Spleen (tissue), 11 donors: ENCODE measurements around the gene DPPA3. TPM values are rescaled to one million over a fixed set of nuclear protein-coding genes. Genes with fewer than 3 reads are reported as not detected.
"Not testable (repeated sequence)": the region's sequence is repeated elsewhere in the genome, so short reads cannot be mapped to it uniquely, and the experiment has no call there.

Source experiments
- DNase-seq: peaks from one replicate; pipeline ENCODE4 v3.0.0-alpha.2; 2020
- H3K27ac ChIP-seq, 8 donors: fragments of 200-600 bp; sonication (generic) in 7 of 8; 1 replicate in 4 of 8; 2 replicates in 4 of 8; pipeline versions ENCODE4 v1.5.0 to v1.8.0; 2016 to 2021; ENCODE audit warnings: inconsistent platforms in 4 of 8, mild to moderate bottlenecking in 4 of 8, moderate library complexity in 1 of 8
- H3K27me3 ChIP-seq, 7 donors: fragments of 200-600 bp; sonication (generic) in 6 of 7; replicated peaks in 1 of 7; 1 replicate in 4 of 7; 2 replicates in 3 of 7; pipeline versions ENCODE4 v1.5.0 to v1.8.0; 2016 to 2021; ENCODE audit warnings: inconsistent platforms in 3 of 7, mild to moderate bottlenecking in 1 of 7
- H3K36me3 ChIP-seq, 6 donors: fragments of 200-600 bp; sonication (generic) in 5 of 6; 1 replicate in 4 of 6; 2 replicates in 2 of 6; pipeline versions ENCODE4 v1.5.0 to v1.8.0; 2016 to 2021; ENCODE audit warnings: inconsistent platforms in 2 of 6
- H3K4me1 ChIP-seq, 6 donors: fragments of 200-600 bp; sonication (generic) in 5 of 6; 1 replicate in 3 of 6; 2 replicates in 3 of 6; pipeline versions ENCODE4 v1.5.0 to v1.8.0; 2016 to 2021; ENCODE audit warnings: inconsistent platforms in 3 of 6
- H3K4me3 ChIP-seq, 8 donors: fragments of 200-600 bp; sonication (generic) in 7 of 8; 1 replicate in 4 of 8; 2 replicates in 4 of 8; pipeline versions ENCODE4 v1.5.0 to v1.8.0; 2016 to 2021; ENCODE audit warnings: inconsistent platforms in 4 of 8, mild to moderate bottlenecking in 4 of 8, moderate library complexity in 2 of 8
- H3K9me3 ChIP-seq, 8 donors: fragments of 200-600 bp; sonication (generic) in 7 of 8; 1 replicate in 4 of 8; 2 replicates in 4 of 8; pipeline versions ENCODE4 v1.5.0 to v1.8.0; 2016 to 2021; ENCODE audit warnings: inconsistent platforms in 4 of 8
- CTCF ChIP-seq, 11 experiments: fragments of 200-600 bp in 7 of 11; fragments of 450-650 bp in 4 of 11; sonication (generic) in 4 of 11; IDR thresholded peaks in 8 of 11; conservative IDR thresholded peaks in 3 of 11; 1 replicate in 7 of 11; 2 replicates in 4 of 11; pipeline versions ENCODE4 v1.4.0 to v1.8.0; 2016 to 2021; ENCODE audit warnings: antibody characterized with exemption in 11 of 11, inconsistent platforms in 4 of 11, mild to moderate bottlenecking in 1 of 11
- POLR2A ChIP-seq, 3 donors: fragments of 450-650 bp; IDR thresholded peaks; one replicate each; pipeline ENCODE4 v1.5.1; 2017; ENCODE audit warnings: antibody characterized with exemption in 3 of 3, mild to moderate bottlenecking in 1 of 3
- POLR2AphosphoS5 ChIP-seq, 3 donors: sonication (generic); formaldehyde crosslinking; IDR thresholded peaks; one replicate each; pipeline ENCODE4 v1.5.1; 2017; ENCODE audit warnings: antibody characterized with exemption in 3 of 3
- WGBS, 5 donors: extraction: QIAGEN DNeasy Blood & Tissue Kit in 3 of 5; methylation state at CpG; one replicate each; pipeline versions ENCODE4 v1.1.5 to v1.1.7; 2013 to 2018; 5-methylcytosine and 5-hydroxymethylcytosine counted together
- intact Hi-C: fragments of 100-400 bp; cut with DNase I; formaldehyde crosslinking; loops from one replicate; pipeline ENCODE4 v1.15.0; 2023; ENCODE audit warnings: low total_unique reads
- polyA plus RNA-seq, 3 donors: library from polyadenylated mRNA; stranded (reverse); fragments of 200-250 nt; gene quantifications; one replicate each; pipeline ENCODE4 v1.2.1, GENCODE V29; 2013
- total RNA-seq, 7 donors: library from RNA; depleted of rRNA in 3 of 7; stranded (reverse); fragments of >200 nt in 3 of 7; fragmentation: NEBNext Ultra II Directional in 4 of 7; extraction: Animal tissue kit (Norgen Biotek cat#: 25700) in 4 of 7; gene quantifications; one replicate each; pipeline versions ENCODE4 v1.1.0 to v1.2.1, GENCODE V29; 2016 to 2021
- donor health status: healthy with polysubstance abuse.
- donor health status: DM: no; HTN: no; CAD: no; lungs with moderate emphysema.
- donor health status: DM: no; HTN: no; CAD: no.
- donor health status: Bipolar disorder and iron deficiency.
- donor health status: healthy.
- donor health status: DM: no; HTN: no; CAD: no.
- donor health status: DM: yes; HTN: yes; CAD: no.

DPPA3 gene
- total and polyA plus RNA-seq, 10 donors, result not detected

GRCh38 chr12:7729746-7730145 lies 18.5 kb downstream of the DPPA3 start:
- H3K36me3 ChIP-seq, result no peaks in the 10 kb centered on the region
- peaks cover 0 to 22% (median 0%) of the 10 kb centered on the region in 7 donors for H3K27me3 ChIP-seq
- intact Hi-C loops, result no loop called here
- peaks cover 0 to 4% (median 0%) of the 10 kb centered on the region in 8 donors for H3K9me3 ChIP-seq
- TF ChIP-seq POLR2AphosphoS5 (IDR thresholded peaks at IDR 0.05) (no peak), POLR2A (IDR thresholded peaks at IDR 0.05) (no peak), CTCF (IDR thresholded peaks at IDR 0.05 in 8 of 11, conservative IDR thresholded peaks at IDR 0.05 in 3 of 11) (no peak)
- H3K4me3 ChIP-seq, result no peak overlapping the region
- no peaks in the 10 kb centered on the region for H3K4me1 ChIP-seq
- WGBS, 5 donors, result 10 to 29% (median 21%) methylated on average over 4 of the region's 4 CpGs
- DNase-seq, result no peak
- H3K27ac ChIP-seq, result no peak overlapping the region

- H3K9me3 ChIP-seq, H3K4me1 ChIP-seq, H3K4me3 ChIP-seq, H3K27ac ChIP-seq, H3K36me3 ChIP-seq, DNase-seq, intact Hi-C loops: not testable (repeated sequence)
- peaks cover 0 to 13% (median 0%) of the 10 kb centered on the region in 7 donors for H3K27me3 ChIP-seq
Measured at GRCh38 chr12:7730984-7731383, 19.8 kb downstream of the DPPA3 start.

- H3K4me3 ChIP-seq, result no peak overlapping the region
- TF ChIP-seq POLR2A (IDR thresholded peaks at IDR 0.05), result no peak
- TF ChIP-seq POLR2AphosphoS5 (IDR thresholded peaks at IDR 0.05), result no peak
- TF ChIP-seq CTCF (IDR thresholded peaks at IDR 0.05 in 8 of 11, conservative IDR thresholded peaks at IDR 0.05 in 3 of 11), result no peak
- intact Hi-C loops, result no loop called here
- DNase-seq, result no peak
- WGBS, 5 donors, result 40 to 58% (median 50%) methylated on average over 5 of the region's 5 CpGs
- no peaks in the 10 kb centered on the region for H3K36me3 ChIP-seq
- H3K27ac ChIP-seq, result no peak overlapping the region
- peaks cover 0 to 12% (median 0%) of the 10 kb centered on the region in 7 donors for H3K27me3 ChIP-seq
- H3K4me1 ChIP-seq, result no peaks in the 10 kb centered on the region
- no peaks in the 10 kb centered on the region for H3K9me3 ChIP-seq
Measured at GRCh38 chr12:7731486-7731885, 20.3 kb downstream of the DPPA3 start.

GRCh38 chr12:7732993-7733392 lies 21.8 kb downstream of the DPPA3 start:
- Histone ChIP-seq H3K9me3 (no peaks in the 10 kb centered on the region), H3K36me3 (no peaks in the 10 kb centered on the region), H3K4me1 (no peaks in the 10 kb centered on the region), H3K4me3 (no peak overlapping the region), H3K27ac (no peak overlapping the region), H3K27me3 (peaks cover 0 to 7% (median 0%) of the 10 kb centered on the region in 7 donors)
- no peak for DNase-seq
- intact Hi-C loops, result no loop called here
- TF ChIP-seq POLR2AphosphoS5 (IDR thresholded peaks at IDR 0.05), result no peak
- no peak for TF ChIP-seq CTCF (IDR thresholded peaks at IDR 0.05 in 8 of 11, conservative IDR thresholded peaks at IDR 0.05 in 3 of 11)
- no peak for TF ChIP-seq POLR2A (IDR thresholded peaks at IDR 0.05)
- WGBS, 5 donors, result 20 to 53% (median 36%) methylated on average over 3 of the region's 3 CpGs

- WGBS, 5 donors, result 45 to 82% (median 61%) methylated on average over 5 of the region's 5 CpGs
Measured at GRCh38 chr12:7747246-7747645, 36.0 kb downstream of the DPPA3 start, which contains the start of gene CLEC4C. Gene CLEC4C, minus strand, starts transcription at chr12:7747375. Its CDS starts 27 bp downstream, at chr12:7747348.

More at GRCh38 chr12:7747246-7747645, 36.0 kb downstream of the DPPA3 start, which contains the start of gene CLEC4C:
- no peak for TF ChIP-seq CTCF (IDR thresholded peaks at IDR 0.05 in 8 of 11, conservative IDR thresholded peaks at IDR 0.05 in 3 of 11)
- TF ChIP-seq POLR2A (IDR thresholded peaks at IDR 0.05), result no peak
- no peak for TF ChIP-seq POLR2AphosphoS5 (IDR thresholded peaks at IDR 0.05)
- DNase-seq, result no peak
- H3K4me1 ChIP-seq, result no peaks in the 10 kb centered on the region
- no peaks in the 10 kb centered on the region for H3K36me3 ChIP-seq
- H3K27me3 ChIP-seq, result peaks cover 0 to 7% (median 0%) of the 10 kb centered on the region in 7 donors
- H3K4me3 ChIP-seq, result no peak within 1 kb of the TSS
- intact Hi-C loops, result no loop called here
- H3K9me3 ChIP-seq, result peaks cover 0 to 7% (median 0%) of the 10 kb centered on the region in 8 donors
- peak within 1 kb of the TSS in 2 of 8 donors; percentile 46 to 48 for H3K27ac ChIP-seq
